Measurements from ENCODE around the gene IL24.

IL24 gene

DNA sequence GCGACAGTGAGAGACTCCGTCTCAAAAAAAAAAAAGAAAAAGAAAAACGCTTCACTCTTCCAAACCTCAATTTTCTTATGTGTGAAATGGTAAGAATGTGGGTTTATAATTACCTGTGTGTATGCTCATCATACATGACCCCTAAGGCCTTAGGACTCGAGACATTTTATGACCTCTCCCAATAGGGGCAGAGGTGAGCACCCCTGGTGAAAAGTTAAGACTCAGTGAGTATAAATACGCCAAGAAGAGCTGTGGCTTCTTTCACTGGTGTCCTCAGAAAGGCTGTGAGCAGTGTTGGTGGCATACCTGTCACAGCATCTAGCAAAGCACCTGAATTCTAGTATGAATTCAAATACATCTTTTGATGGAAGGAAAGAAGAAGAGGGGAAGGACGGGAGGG lies 32.3 kb downstream of the IL24 start:
- DNase-seq = no peak

DNA sequence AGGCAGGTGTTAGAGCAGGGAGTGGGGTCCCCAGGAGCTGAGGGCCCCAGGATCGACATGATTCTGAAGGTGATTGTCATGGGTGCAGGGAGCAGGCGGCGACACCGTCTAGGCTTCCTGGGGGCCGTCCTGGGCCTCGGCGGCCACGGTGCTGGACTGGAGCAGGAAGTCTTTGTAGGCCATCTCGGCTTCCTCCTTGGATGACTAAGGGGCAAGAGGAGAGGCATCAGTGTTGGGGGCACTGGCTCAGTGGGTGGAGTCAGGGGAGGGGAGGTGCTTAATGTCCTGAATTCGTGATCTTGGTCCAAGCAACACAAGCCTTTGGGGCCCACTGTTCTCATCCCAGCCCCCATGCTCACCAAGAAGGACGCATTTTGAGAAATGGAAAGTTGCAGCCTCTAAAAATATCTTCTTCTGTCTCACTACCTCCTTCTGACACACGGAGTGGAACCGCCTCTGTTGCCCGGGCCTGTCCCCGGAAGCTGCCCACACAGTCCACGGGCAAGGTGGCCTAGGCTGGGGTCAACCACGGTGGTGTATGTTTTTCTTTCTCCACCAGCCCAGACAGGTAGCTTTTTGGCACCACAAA lies 33.1 kb downstream of the IL24 start:
- no peak for DNase-seq

DNA sequence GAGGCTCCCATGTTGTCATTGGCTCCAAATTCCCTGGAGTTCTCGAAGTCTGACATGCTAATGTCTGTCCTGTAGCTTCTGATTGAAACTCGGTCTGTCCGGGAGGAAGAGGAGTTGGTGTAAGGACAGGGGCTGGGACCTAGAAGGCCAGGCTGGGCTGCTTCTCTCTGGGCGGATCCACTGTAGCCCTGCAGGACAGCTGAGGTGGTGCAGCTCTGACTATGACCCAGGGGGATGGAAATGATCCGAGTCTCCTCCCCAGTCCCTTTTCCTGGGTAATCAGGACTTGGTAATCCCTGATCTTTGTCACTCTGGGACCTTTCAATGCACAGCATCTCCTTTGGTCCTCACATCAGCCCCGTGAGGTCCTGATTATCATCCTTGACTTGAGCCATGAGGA lies 34.5 kb downstream of the IL24 start:
- DNase-seq = no peak

DNA sequence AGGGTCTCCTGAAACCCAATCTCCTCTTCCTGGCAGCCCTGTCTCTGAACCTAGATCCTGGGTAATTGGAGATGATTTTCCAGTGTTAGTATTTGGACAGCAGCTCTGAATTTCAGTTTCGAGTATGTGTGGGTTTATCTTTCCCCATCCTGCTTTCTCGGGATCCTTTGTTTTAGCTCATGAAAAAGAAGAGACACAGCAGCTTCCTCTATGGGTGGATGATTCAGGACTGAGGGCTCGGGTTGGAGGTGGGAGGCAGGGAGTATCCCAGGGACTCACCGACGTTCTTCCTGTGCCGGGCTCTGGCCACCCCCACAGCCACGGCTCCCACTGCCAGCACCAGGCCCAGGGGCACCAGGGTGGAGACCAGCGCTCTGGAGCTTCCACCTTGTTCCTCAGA lies 34.9 kb downstream of the IL24 start:
- DNase-seq = no peak

DNA sequence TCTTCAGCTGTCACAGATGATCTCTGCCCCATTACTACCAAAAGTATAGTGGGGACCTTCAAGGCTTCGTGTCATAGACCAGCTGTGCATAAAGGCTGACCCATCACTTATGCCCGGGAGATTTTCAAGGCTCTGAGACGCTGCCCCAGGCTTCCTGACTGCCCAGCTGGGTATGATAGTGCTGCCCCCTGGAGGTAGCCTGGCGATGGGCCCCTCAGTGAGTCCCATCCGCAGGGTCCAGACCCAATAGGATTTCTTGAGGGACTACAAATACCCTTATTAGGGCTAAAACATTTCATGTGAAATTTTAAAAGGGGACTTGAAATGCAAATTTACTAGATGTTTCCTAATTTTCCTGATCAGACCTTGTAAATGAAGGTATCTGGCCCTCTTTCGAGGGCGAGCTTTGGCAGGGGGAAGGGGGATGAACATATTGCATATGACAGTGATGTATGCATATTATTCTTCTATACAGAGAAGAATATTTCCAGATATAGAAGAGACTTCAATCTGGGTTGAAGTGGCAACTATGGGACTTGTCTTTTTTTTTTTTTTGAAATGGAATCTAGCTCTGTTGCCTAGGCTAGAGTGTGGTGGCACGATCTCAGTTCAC lies 36.2 kb downstream of the IL24 start:
- no peak for DNase-seq

DNA sequence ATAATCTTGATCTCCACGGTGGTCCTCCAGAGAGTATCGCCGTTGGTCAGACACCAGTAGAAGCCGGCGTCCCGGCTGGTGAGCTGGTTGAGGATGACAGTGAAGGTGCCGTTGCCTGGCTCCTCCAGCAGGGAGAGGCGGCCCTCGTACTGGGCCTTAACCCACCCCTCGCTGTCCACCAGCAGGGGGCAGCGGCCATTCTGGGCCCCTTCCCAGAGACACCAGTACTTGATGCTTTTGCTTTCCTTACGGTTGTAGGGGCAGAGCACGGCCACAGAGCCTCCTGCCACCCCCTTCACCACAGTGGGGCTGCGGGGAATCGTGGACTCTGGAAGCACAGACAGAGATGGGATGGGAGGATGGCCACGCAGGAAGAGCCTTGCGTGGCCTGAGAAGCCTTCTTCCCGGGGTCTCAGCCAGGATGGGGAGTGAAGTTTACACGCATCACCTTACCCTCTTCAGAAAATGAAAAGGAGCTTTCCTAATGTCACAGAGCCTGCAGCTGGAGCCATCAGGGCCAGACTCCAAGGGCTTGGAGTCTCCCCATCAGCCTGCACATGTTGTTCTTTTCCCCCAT lies 38.3 kb downstream of the IL24 start:
- no peak for DNase-seq

DNA sequence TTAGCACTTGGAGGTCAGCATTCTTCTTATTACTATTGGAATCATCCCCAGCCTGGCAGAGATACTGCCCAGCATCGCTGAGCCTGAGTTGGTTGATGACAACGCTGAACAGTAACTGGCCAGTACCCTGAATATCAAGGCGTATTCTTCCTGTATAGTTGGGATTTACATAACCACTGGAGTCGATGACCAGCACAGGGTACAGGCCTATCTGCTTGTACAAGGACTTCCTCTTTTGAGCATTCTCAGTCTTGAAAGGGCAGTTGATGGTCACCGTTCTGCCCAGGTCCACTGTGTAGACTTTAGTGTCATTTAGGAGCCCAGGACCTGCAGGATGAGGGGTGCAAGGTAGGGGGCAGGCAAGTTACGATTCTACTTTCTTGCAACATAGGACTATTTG lies 40.2 kb downstream of the IL24 start:
- no peak for DNase-seq

DNA sequence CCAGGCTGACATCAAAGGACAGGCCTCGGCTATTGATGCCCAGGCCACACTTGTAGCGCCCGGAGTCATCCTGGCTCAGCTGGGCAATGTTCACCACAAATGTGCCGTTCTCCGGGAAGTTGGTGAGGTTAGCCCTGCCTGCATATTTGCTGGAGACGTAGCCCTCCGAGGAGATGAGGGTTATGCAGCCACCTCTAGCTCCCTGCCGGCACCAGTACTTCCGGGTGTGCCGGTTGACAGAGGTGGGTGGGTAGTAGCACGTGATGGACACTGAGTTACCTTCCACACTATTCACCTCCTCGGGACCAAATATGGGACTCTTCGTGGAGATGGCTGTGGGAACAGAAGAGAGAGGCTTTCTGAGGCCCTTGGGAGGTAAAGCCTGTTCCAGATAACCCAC lies 41.9 kb downstream of the IL24 start:
- no peak for DNase-seq

DNA sequence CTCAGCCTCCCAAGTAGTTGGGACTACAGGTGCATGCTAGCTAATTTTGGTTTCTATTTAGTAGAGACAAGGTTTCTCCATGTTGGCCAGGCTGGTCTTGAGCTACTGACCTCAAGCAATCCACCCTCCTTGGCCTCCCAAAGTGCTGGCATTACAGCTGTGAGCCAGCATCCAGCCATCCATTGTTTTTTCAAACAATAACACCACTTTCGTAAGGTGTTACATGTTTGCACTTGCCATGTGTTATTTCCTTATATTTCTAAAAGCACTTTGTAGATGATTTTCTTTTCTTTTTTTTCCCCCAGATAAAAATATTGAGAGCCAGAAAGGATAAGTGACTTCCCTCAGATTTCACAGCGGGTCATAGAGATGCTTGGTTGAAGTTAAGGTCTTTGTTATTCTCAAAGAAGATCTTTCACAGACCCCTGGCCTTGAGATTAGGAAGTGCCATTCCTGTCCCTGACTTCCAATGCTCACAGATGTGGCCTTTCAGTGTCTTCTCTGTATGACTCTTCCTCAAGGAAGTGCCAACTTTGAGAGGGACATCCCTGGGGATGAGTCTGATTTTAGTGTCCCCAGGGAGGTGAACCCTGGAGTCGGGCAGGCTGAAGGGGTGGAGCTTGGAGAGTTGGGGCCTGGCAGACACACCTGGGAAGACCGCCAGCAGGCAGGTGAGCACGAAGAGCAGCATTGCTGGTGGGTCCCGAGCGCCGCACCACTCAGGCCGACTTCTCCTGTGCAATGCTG lies 42.8 kb downstream of the IL24 start:
- DNase-seq = no peak

DNA sequence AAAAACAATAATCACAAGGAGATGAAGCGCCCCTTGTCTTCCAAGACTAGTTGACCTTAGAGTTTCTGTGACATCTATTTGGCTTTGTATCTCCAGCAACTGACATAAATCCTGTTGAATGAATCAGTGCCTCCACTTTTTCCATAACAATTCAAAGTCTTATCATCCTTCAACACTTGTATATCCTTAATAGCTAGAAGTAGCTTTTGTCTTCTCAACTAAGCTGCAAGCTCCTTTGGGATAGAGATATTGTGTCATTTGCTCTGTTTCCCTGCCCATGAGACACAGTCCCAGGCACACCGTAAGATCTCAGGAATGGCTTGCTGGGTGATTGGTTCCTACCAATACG lies 43.3 kb downstream of the IL24 start:
- no peak for DNase-seq

DNA sequence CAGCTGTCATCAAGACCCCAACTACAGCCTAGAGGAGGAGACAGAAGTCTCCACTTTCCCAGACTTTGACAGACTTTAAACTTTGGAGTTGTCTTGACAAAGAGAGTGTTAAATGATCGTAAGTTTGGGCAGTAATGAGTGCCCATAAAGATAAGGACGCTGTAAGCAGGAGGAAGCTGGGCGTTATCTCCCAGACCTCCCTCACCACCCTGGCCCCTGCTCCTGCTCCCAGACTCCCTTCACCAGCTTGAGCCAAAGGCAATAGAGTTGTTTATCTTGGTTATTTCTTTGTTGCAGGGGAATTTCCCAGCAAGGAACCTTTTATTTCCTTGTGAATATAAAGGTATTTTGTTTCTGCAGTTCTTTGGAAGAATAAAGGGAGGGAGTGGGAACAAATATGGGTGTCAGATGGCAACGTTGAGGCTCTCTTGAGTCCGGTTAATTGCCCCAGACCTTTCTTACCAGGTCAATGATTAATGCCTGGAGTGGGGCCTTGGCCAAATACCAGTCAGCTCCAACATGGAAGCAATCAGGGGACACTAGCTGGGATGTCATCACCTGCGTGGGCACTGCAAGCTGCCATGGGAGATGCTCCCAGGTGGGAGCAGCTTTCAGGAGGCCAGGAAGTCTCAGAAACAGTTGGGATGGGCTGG lies 44.6 kb downstream of the IL24 start:
- DNase-seq = no peak

DNA sequence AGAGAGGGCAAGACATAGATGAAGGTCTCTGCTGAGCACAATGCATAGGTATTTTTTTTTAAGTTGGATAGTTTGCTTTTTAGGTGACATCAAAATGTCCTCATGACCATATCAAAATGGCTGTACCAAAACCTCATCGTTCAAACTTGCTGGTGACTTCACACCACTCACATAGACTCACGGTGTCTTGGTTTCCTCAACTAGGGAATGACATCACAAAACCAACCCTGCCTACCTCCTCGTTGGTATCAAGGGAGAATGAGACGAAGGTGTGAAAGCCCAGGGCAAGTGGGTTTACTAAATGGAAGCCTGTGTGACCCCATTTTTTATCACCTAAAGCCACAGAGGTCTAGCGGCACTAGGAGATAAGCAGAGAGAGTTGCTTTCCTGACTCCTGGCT lies 47.5 kb downstream of the IL24 start:
- no peak for DNase-seq

DNA sequence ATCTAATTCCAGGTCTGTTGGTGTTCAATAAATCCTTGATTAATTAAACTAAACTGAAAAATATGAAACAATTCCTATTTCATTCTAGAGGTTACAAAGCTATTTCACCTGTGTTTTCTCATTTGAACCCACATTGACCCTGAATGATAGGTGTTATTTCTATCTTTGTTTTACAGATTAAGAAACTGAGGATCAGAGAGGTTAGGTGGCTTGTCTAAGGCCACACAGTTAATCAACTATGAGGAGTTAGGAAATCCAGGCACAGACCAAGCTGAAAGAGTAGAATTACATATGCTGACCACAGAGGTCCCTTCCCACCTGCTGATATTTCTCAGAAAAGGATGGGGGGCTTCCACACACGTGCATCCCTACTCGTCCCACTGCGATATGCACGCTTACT lies 48.5 kb downstream of the IL24 start:
- no peak for DNase-seq

DNA sequence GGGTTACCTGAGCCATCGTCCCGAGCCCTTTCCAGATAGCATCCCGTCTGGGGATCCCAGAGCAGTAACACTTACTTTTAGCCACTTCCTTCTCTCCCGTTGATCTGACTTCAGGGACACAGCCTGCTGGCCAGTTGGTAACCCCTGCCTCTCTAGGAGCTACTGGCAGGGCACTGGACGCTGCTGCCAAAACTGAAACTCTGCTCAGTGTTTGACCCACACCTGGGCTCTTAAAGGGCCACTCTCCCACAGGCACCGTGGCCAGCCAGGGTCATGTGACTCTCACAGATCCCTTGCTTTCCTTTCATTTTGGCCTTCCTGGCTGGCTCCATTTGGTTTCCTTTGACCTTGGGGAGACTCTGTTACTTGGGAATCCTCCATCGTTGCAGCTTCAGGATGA lies 49.0 kb downstream of the IL24 start, which contains the start of gene PIGR:
Gene PIGR, minus strand, starts transcription at position 206 of the 400 bp plus-strand sequence. CDS start 5,935 bp downstream, outside the sequence.
- no peak for DNase-seq

DNA sequence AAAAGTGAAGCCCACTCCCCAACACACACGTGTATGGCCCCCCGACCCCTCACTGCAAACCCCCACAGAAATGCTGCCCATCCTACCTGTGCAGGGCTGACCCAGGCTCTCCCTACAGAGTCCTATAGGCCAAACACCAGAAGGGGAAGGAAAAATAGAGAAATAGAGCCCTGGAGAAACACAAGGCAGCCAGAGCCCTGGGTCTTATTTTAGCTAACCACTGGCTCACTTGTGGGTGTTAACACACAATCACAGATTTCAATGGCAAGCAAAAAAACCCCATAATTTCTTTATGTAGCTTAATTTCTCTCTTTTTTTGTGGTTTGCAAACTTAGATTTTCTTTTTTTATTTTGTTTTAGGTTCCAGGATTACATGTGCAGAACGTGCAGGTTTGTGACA lies 50.0 kb downstream of the IL24 start:
- no peak for DNase-seq

DNA sequence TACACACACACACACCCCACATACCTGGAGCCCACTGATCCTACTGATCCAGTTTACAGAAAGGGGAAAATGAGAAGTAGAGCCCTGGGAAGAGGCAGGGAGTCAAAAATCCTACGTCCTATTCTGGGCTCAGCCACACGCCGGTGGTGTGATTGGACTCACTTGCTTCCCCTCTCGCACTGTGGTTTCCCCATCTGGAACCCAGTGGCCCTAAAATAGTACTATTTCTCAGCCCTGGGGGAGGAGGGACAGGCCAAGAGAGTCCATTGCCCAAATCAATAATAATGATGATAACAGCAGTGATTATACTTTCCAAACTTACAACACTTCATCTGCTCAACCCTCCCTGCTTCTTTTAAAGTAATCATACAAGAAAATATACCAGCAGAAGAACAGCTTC lies 52.0 kb downstream of the IL24 start:
- no peak for DNase-seq

DNA sequence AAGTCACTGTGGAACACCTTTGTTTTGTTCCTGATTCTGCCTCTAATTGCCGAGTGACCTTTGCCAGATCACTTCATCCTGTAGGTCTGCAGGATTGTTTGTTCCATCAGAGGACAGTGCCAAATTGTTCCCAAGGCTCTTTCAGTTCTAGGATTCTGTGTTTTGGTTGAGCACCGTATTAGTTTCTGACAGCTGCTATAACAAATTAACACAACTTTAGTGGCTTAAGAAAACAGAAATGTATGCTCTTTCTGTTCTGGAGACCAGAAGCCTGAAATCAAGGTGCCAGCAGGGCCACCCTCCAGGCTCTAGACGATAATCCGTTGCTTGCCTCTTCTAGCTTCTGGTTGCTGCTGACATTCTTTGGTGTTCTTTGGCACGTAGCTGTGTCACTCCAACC lies 52.4 kb downstream of the IL24 start:
- DNase-seq = no peak

DNA sequence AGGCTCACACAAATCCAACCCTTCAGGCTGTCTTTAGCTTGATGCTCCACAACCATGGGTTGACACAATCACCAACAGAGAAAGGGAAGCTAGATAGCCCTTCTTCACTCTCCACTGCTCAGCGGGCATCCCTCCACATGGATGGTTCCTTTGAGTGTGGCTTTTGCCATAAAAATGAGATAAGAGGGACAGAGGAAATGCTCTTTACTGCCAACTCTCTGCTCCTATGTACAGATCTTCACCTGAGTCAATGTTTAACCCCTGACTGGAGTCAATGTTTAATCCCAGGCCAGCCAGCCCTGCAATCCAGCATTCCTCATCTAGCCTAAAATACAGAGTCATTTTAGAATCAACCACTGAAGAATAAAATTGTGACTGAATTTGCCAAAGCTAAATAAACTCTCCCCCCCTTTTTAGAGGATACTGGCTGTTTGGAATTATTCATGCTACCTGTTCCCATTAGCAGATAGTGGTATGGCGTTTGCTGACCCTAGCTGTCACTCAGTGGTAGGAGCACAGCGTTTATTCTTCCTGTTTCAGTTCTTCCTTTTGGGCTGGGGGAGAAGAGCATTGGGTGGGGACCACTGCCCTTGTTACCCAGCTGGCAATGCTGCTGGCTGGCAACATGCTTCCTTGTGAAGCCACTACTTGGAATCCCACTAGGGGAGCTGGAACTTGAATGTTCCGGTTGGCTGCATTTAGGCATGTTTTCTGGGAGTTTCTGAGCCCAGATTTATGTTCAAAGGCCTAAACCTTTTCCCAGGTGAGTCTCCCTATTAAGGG lies 54.3 kb downstream of the IL24 start:
- DNase-seq = no peak

DNA sequence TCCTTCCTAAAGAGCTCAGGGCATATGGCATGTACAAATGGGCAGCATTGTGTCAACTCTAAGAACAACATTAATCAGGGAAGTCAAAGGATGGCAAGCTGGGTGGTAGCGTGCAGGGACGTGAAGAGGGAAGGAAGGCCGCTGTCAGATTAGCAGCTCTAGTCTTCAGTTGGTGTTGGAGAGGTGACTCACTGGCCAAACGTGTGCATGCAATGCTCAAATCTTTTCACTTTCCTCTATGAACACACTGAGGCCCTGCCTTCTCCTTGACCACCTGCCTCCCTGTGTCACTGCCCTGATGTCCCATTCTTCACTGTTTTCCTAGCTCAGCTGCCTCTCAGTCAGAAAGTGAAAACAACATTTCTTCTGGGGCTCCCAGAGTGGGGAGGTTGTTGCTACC lies 54.9 kb downstream of the IL24 start:
- no peak for DNase-seq

DNA sequence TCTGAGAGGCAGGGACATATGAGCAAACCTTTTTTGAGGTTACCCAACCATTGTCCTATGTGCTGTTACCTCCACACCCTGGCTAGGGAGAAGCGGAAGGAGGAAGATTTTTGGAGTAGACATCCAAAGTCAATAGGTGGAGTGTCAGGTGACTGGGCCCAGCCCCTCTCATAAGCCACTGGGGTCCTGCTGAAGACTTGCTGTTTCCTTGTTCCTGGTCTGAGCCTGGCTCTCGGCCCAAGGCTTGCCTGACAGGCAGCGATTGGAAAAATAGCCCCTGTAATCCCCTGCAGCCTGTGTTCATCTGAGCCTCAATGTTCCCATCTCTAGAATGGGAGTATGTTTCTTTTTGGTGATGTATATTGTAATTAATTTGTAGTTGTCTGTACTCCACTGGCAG lies 55.9 kb downstream of the IL24 start:
- DNase-seq = no peak

DNA sequence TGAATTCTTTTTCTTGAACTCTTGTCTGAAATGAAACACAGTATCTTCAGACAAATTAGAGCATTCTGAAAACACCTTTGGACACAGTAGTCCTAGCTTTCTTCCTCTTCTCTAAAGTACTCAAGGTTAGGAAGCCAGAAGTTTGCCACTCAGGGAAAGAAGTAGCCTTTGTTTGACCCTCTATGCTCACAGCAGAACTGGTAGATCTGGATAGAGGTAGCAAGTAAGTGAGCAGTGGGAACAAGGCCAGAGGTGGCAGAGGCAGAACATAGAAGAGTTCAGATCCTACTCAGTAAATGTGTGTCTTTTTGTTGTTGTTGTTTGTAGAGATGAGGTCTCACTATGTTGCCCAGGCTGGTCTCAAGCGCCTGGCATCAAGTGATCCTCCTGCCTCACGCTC lies 56.4 kb downstream of the IL24 start:
- DNase-seq = no peak

All from NCI-H774 (cell line).